Stimulated activated CD4-positive, alpha-beta T cell treated with anti-CD3 and anti-CD28 coated beads, Interleukin-4, amount 100 ng/mL, for 48 hours (primary cell): ENCODE measurements around the gene BCKDHB.
A peak's percentile ranks its signal among the peaks of the same experiment; 100 is the strongest.

Source experiments
- DNase-seq, 2 donors: peaks; one replicate each; pipeline ENCODE4 v3.0.0-alpha.2; 2020; ENCODE audit warnings: low read depth in 2 of 2

Gene BCKDHB

DNA sequence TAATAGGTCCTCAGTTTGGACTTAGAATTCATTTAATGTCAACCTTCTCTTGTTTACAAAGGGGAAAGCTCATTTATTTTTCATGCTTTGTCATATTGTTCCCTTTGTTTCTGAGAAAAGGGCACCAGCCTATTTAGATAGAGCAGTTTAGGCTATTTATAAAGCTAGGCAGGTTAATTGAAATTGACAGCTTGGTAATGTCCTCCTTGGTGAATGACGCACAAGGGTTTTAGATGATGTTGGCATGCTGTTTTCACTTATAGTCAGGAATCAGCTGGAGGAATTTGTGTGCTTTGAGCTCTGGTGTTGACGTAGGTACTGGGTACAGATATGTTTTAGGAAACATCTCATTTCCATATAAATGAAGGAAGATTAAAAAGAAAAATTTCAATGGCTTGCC lies 45.2 kb downstream of the BCKDHB start:
- no peak for DNase-seq

DNA sequence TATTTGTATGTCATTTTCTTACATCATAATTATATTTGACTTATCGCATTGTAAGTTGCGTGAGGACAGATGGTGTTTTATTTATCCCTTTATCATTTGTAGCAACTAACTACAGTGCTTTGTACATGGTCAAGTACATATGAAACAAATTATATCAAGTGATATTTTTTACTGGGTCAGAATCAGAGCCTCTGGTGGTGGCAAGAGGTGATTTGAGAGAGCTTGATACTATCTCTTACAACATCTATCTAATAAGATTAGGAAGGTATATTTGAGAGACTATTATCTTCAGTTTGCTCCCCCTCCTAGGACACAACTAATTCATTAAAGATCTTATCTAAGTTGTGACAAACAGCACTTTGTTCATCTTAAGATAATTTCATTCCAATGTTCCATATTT lies 47.7 kb downstream of the BCKDHB start:
- DNase-seq: no peak

DNA sequence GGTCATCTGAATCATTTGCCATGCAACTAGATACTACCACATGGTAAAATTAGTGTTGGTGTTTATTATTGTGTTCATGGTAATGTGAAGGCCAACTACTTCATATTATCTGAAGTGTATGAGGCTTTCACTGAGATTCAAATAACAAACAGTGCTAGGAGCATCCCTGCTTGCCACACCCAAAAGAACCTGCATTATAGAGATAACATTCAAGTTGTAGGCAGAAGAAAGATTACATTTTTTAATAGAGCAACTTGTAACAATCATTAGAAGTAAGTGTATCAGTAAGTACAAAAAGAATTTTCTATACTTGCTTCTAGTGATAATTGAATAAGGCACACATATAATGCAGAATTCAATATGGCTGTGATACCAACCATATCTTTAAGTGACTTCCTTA lies 49.8 kb downstream of the BCKDHB start:
- DNase-seq: no peak

DNA sequence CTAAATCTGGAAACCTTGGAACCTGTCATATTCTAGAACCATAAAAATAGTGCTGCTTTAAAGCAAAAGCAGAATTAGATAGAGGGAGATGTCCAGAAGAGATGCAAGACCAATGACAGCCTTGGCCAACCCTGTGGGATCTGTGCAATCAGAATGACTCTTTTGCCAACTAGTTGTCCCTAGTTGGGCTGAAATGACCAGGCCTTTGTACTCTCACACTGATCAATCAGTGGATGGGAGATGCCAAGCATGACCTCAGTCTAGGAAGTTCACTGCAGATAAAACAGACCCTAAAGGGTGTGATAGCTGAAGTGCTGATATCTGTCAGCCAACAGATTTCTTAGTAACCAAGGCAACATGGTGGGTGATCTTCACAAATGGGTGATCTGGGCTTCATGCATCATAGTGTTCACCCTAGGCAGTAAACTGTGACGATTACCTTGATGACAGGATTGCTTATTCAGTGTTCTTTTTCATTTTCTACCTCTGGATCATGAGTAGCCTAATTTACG lies 52.1 kb downstream of the BCKDHB start:
- no peak for DNase-seq

DNA sequence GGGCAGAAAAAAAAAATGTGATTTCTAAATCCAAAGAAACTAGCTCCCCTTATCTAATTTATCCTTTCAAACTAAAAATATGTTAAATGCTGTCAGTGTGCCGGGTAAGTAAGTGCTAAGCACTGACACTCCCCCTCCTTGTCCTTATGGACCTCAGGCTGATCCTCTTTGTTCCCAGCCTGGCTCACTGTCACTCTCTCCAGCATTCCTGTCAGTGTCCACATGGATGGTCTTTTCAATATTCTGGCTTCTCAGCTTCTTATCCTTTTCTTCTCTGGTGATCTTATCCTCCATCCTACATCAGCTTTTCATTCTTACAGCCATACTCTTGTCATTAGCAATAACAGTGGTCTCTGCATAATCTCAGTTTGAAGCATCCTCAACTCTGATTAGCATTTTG lies 55.0 kb downstream of the BCKDHB start:
- no peak for DNase-seq

DNA sequence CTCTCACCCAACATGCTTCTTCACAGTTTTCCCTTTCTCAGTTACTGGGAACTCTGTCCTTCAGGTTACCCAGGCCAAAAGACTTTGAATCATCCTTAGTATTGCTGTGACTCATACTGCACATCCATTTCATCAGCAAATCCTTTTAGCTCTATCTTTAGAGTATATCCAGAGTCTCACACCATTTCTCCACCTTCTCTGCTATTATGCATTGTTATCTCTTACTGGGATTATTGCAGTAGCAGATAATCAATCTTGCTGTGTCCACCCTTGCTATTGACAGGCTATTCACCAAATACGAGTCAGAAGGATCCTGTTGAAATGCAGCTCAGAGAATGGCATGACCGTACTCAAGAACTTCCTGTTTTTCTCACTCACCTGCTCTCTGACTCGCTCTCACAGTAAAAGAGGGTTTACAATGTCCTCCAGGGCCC lies 57.3 kb downstream of the BCKDHB start:
- no peak for DNase-seq

DNA sequence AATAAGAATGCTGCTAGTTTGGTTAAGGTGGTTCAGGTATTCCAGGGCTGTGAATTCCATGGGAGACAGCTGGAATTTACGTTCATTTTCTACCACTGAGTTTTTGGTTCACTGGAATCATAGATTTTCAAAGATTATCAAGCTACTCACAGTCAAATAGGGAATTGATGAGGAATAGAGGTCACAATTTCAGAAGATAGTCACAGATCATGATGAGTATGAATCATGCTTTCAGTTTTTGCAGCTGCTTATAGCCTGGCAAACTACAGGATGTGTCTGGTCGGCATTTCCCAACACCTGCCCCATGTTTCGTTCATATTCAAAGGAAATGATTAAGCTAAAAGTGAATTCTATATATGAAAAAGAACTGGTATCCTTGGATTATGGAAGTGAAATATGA lies 58.7 kb downstream of the BCKDHB start:
- peak; percentile 4 to 17 for DNase-seq

DNA sequence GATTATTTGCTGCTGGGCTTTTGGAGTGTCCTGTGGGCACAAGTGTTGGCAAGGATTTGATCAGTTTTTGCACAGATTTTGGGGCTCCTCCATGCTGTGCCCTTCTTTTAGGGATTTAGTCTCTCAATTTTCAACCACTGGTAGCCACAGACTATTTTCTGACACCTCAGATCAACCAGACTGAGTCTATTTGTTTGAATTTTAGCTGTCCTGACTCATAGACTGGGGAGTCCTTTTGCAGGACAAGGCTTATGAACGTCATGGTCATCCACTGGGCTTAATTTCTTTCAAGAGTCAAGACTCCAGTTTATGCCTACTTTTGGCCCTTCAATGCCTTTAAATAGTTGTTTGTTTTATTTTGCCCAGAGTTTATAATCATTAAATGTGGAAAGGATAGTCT lies 59.3 kb downstream of the BCKDHB start:
- DNase-seq: no peak

DNA sequence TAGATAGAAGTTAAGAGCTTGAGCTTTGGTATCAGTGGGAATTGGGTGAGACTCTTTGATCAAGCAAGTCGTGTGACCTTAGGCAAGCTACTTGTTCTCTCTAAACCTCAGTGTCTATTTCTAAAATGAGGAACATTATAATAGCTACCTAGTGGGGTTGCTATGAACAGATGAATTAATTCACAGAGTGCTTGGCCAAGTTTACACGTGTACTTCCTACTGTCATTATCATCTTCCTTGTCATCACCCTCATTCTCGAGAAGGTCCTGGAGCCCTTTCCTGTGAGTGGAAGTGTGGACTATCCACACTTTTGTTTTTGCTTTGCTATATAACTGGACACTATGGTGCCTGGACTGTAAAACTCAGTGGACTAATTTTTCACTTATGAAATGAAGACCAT lies 64.0 kb downstream of the BCKDHB start:
- DNase-seq: no peak

DNA sequence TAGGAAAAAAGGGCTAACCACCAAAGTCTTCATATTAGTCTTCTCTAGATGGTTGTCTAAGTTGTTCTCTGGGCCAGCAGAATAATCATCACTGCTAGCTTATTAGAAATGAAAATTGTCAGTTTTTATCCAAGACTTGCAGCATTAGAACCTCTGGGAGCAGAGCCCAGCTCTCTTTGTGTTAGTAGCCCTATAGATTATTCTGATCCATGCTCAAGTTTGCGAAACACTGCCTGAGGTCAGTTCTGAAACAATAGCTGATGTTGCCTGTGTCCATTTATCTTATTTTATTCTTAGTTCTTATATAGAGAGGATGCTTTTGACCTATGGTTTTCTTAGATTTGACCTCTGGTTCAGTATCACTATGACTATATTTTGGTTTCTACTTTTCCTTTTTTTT lies 66.9 kb downstream of the BCKDHB start:
- DNase-seq: no peak

DNA sequence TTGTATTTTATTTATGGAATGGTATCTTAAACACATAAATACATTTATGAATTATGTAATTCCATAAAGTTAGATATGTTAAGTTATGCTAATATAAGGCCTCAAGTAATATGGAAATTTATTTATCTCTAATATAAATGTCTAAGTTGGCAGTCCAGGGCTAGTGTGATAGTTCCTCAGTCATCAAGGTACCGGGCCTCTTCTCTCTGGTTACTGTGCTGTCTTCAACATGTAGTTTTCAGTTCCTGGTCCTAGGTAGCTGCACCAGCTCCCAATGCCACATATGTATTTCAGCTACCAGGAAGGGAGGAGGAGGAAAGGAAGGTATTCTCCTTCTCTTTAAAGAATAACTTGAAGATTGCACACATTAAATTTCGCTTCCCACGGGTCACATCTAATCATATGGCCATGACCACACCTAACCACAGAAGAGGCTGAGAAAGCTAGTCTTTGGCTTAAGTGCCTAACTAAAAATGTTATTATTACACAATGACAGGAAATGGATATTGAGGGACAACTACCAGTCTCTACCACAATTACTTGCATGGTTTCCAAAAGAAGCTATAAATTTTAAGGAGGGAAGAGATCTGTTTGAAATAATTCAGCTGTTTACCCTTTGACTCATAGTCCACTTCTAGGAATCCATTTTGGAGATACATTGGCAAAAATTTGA lies 68.6 kb downstream of the BCKDHB start:
- DNase-seq: no peak

DNA sequence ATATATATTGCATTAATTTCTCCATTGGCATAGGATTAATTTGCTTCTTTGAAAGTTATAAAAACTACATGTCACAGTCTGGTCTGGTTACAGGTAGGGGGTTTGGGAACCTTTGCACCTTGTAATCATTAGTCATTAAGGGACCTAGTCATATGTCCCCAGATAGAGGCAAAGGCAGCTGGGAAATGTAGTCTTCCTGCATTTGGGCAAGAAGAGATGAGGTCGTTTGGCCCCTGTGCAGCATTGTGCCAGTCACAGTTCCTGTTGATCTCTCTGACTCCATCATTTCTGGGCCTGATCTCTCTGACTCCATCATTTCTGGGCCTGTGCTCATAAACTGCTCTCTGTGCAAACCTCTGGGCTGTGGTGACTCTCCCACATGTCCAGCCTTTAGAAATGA lies 73.2 kb downstream of the BCKDHB start:
- DNase-seq: no peak

DNA sequence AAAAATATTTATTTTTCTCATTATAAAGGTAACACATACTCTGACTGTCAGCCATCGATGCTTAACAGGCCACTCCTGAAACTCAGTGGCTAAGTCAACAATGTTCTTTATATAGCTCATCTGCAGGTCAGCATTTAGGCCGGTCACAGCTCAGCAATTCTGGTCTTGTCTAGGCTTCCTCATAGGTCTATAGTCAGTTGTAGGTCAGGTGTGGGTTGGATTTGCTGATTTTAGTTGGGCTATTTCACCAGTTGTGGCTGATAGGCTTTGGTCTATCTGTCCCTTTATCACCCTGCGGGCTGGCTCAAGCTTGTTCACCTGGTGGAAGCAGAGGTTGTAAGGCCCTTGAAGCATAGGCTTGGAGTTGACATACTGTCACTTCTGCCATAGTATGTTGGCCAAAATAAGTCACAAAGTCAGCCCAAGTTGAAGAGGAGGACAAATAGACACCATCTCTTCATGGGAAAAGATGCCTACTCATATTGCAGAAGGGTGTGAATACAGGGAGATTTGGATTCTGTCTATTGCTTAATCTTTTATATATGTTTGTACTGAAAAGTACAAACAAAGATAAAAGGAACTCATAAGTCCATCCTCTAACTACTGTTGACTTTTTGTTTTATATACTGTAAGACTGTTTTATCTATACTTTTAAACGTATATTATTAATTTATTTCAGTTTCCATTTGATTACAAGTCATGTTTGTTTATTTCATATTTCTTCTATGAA lies 75.0 kb downstream of the BCKDHB start:
- DNase-seq: no peak

DNA sequence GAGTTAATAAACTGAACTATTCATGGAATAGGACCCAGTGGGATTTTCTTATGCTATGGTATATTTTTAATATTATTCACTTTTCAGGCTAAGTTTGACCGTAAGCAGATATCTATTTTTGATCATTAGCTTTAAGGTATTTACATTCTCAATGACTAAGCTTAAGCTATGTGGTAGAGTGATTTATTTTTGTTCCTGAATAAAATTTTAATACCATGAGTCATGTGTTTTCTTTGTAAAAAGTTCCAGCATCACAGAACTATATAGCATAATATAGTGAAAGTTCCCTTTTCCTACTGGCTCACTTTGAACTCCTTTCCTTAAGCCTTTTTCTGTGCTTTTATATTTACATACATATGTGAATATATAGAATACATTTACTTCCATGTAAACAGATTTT lies 75.8 kb downstream of the BCKDHB start:
- DNase-seq: no peak

DNA sequence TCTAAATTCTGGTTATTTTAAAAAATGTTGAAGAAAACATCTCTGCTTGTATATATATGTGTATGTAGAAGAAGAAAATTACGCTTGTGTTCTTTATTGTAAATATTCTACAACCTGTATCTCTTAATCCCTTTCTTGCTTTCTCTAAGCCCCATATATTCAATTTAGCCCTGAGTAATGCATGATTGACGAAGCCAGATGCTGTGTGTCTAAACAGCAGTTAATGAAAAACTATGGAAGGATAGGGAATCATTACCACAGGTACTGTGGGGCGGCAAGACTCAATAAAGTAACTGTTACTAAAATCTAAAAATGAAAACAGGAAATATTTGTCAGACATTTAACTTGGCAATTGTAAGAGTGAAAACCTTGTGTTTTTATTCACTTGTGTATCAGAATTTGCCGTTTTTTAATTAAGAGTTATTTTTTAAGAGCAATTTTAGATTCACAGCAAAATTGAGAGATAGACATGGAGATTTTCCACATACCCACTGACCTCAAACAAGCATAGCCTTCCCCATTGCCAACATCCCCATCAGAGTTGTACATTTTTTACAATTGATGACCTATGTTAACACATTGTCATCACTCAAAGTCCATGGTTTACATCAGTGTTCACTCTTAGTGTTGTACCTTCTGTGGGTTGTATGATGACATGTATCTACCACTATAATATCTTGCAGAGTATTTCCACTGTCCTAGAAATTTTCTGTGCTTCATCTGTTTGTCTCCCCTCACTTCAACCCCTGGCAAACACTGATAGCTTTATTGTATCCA lies 76.7 kb downstream of the BCKDHB start:
- no peak for DNase-seq

DNA sequence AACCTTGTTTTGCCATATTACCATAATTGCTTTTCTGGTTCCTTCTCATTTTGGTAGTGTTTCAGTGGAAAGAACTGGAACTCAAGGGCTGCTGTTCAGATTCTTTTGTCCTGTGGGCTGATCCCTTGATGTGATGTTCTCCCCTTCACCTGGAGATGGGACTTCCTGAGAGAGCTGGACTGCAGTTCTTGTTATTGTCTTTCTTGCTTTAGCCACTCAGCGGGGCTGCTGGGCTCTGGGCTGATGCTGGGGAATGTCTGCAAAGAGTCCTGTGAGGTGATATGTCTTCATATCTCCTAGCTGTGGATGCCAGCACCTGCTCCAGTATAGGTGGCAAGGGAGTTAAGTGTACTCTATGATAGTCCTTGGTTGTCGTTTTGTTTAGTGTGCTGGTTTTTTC lies 79.0 kb downstream of the BCKDHB start:
- no peak for DNase-seq

DNA sequence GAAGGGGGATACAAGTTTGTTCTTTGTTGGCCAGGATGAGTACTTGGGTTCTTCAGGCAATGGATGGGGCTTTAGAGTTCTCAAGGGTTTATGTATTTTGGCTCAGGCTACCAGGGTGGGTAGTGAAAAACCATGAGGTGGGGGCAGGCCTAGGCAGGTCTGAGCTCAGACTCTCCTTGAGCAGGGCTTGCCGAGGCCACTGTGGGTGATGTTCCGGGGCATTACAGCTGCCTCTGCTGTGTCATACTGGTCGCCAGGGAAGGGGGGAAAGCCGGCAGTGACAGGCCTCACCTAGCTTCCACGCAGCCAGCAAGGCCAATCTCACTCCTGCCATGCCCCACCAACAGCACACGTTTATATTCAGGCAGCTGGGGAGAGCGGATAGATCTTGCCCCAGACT lies 79.6 kb downstream of the BCKDHB start:
- no peak for DNase-seq

DNA sequence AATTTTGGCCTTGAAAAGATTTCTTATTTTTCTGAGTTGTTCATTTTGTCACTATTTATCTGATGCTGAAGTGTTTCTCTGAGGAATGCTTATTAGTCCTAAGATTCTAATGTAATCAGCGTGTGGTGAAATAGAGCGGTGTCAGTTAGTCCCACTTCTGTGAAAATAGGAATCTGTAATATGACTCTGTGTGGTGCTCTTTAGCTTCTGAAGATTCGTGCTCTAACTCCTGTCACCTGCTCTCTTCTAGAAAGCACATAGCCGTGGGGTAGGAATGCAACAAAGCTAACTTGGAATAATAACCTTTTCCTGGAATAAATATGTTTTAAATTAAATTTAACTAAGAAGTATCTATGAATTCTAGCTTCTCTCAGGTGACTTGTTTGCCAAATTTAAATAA lies 90.4 kb downstream of the BCKDHB start:
- DNase-seq: no peak

DNA sequence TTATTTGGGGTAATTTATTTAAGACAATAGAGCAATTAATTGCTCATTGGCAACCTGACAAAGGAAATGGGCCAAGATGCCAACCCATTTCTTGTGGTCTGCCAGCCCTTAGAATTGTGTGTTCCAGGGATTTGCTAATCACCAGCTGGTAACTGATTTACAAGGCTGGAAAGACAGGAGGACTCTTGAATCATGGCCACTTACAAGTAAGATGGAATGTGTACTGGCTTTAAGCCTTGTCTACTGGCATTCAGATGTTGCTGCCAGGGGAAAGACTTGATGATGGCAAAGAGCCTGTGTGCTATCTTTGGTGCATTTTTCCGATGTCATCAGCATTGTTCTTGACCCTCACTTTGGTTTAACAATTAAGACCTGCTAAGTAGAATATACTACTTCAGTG lies 91.0 kb downstream of the BCKDHB start:
- DNase-seq: no peak

DNA sequence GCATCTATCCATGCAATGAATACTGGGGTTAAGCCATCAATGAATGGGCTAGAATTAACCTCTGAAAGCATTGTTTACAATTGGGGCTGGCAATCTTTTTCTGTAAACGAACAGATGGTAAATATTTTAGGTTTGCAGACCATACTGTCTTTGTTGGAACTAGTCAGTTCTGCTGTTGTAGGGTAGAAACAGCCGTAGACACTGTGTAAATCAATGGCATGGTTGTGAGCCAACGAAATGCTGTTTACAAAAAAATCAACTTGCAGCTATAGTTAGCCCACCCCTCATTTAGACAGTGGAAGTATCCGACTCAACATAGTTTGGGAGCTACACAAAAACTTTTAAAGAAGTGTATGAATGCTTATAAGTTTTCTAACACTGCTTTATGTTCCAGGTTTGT lies 91.5 kb downstream of the BCKDHB start:
- no peak for DNase-seq

DNA sequence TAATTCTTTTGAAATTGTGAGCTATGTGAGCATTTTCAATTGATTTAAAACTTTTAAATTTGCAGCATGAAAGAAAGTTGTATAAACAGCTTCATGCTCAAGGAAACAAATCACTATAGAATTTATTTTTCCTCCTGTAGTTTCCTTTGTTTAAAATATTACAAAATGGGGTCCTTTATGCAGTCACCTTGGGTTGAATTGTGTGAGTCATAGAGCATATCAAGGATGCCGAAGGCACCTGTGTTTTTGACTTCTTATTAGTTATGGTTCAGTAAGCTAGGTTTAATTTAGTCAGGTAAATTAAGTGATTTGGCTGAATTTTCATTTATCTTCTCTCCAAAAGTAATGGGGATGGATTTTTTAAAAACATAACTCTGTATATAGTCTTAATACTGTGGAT lies 96.8 kb downstream of the BCKDHB start:
- no peak for DNase-seq

DNA sequence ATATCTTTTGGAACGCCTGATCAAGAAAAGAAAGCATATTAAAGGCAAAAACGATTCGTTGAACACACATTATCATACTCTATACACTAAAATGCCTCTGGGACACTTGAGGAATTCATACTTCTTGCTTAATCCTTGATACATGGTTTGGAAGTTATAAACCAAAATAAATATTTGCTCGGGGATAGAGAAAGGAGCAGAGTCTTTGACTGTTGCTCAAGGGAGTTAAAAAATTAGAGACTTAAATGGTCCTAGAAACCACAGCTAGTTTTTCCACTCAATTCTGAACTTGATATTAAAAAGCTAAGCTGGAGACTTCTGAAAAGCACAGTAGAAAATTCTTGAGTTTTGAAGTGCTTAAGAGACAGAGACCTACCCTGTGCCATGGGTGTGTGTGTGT lies 98.9 kb downstream of the BCKDHB start:
- no peak for DNase-seq

DNA sequence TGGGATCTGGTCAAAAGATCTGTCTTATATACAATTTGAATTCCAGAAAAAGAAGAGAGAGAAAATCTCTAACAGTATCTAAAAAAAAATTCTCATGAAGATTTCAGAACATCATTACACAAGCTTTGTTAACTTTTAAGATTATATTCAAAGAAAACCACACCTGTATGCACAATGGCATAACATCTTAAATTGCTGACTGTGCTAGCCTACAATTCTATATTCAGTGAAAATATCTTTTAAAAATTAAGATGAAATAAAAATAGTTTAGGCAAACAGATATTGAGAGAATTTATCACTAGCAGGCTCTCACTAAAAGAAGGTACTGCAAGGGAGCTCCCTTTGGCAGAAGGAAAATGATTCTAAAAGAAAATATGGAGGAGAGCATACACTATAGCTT lies 100.3 kb downstream of the BCKDHB start:
- DNase-seq: no peak
